GM12872 (cell line): ENCODE data around the gene NOXRED1.

Experiments
- CTCF ChIP-seq: IDR thresholded peaks from 3 replicates; pipeline ENCODE4 v1.5.1; 2011; ENCODE audit warnings: low read depth, mild to moderate bottlenecking, low read length, moderate library complexity; ENCODE audit not compliant: insufficient read depth

Gene NOXRED1

GRCh38 chr14:77423423-77423822 lies at the start of gene NOXRED1:
TSS of gene NOXRED1 (minus strand) at chr14:77423523. CDS start at chr14:77422889, 634 bp downstream.
- TF ChIP-seq CTCF = no peak

GRCh38 chr14:77470224-77470870 lies 47.0 kb upstream of the NOXRED1 start:
- no peak for TF ChIP-seq CTCF

- TF ChIP-seq CTCF = no peak
Measured at GRCh38 chr14:77469539-77469938, 46.2 kb upstream of the NOXRED1 start.

GRCh38 chr14:77469067-77469505 lies 45.8 kb upstream of the NOXRED1 start:
- no peak for TF ChIP-seq CTCF

- no peak for TF ChIP-seq CTCF
Measured at GRCh38 chr14:77467801-77468200, 44.5 kb upstream of the NOXRED1 start.

- TF ChIP-seq CTCF = peak; percentile 72
Measured at GRCh38 chr14:77459072-77459723, 35.9 kb upstream of the NOXRED1 start.

- no peak for TF ChIP-seq CTCF
Measured at GRCh38 chr14:77458249-77458950, 35.1 kb upstream of the NOXRED1 start.
